ENCODE results near the gene CCL26. TPM values are rescaled to one million over a fixed set of nuclear protein-coding genes. Genes with fewer than 3 reads are reported as not detected.
A peak's percentile ranks its signal among the peaks of the same experiment; 100 is the strongest.

The CCL26 gene
- total and polyA plus RNA-seq, 2 of the 4 experiments (the other 2 are of a cell fraction) = not detected

GRCh38 chr7:75756991-75757676, 14.9 kb downstream of the CCL26 start:
- no peaks in the 10 kb centered on the region for H3K9me1 ChIP-seq (ENCODE audit: insufficient read depth, low read length)
- intact Hi-C loops (cut with micrococcal nuclease) (no loop called here), dilution Hi-C loops (cut with HindIII; ENCODE audit: low sequenced_read_pairs, unreplicated experiment) (no loop called here), in situ Hi-C loops (cut with MboI; ENCODE audit: low sequenced_read_pairs) (loop anchor here (10.0 kb wide), 1 partner anchor 222 kb away; no protein-coding TSS in a partner anchor)
- CTCF ChIA-PET = interaction anchor here (1.1 kb wide), 1 partner anchor 132 kb away, joined by 4 read pairs; no protein-coding TSS in a partner anchor
- H3K79me1 ChIP-seq (ENCODE audit: low read depth in 1 of 2, low read length in 2 of 2) = no peaks in the 10 kb centered on the region
- H2BK5ac ChIP-seq (ENCODE audit: low read depth, low read length, poor library complexity, severe bottlenecking) = no peak overlapping the region
- no peak overlapping the region for H2AK5ac ChIP-seq (ENCODE audit: low read depth, low read length)
- no peaks in the 10 kb centered on the region for H4K20me1 ChIP-seq (ENCODE audit: insufficient read depth, low read length)
- no peak overlapping the region for H2AK9ac ChIP-seq (replicated peaks; ENCODE audit: low read depth, low read length, poor library complexity)
- H3K4me3 ChIP-seq (ENCODE audit: insufficient read depth, low read depth, low read length) = no peak overlapping the region
- peak; percentile 69 for ATAC-seq (ENCODE audit: low read depth)
- peaks cover 3% of the 10 kb centered on the region for H3K4me1 ChIP-seq (ENCODE audit: control insufficient read depth, insufficient read depth, low read length)
- H3K9me3 ChIP-seq (ENCODE audit: control insufficient read depth, insufficient read depth, low read length) = no peaks in the 10 kb centered on the region
- TF ChIP-seq ELK1 (IDR thresholded peaks at IDR 0.05; ENCODE audit: borderline replicate concordance, low read depth, low read length) = no peak
- peak; percentile 58 for TF ChIP-seq CTCF (conservative IDR thresholded peaks at IDR 0.05; ENCODE audit: low read depth, low read length)
- peak; percentile 82 for TF ChIP-seq SMC3 (IDR thresholded peaks at IDR 0.05; ENCODE audit: low read depth, low read length)
- TF ChIP-seq RFX5 (IDR thresholded peaks at IDR 0.05; ENCODE audit: low read depth, low read length) = no peak
- TF ChIP-seq POLR2A (IDR thresholded peaks at IDR 0.05; ENCODE audit: low read depth, low read length) = no peak
- TF ChIP-seq RAD21 (IDR thresholded peaks at IDR 0.05; ENCODE audit: low read length) = peak; percentile 72
- no peak overlapping the region for H2BK120ac ChIP-seq (ENCODE audit: low read depth, low read length)
- POLR2A ChIA-PET (ENCODE audit: unreplicated experiment) = no interaction called here
- H3K27ac ChIP-seq (ENCODE audit: insufficient read depth, low read length) = no peak overlapping the region
- no peak overlapping the region for H4K8ac ChIP-seq (ENCODE audit: low read depth in 2 of 2, low read length in 2 of 2)
- H3K18ac ChIP-seq (ENCODE audit: low read depth, low read length) = no peak overlapping the region
- DNase-seq = peak; percentile 53
- no peak overlapping the region for H2BK20ac ChIP-seq (ENCODE audit: low read depth, low read length)
- H3K4me2 ChIP-seq (ENCODE audit: low read depth, low read length) = no peak overlapping the region
- no peak overlapping the region for H4K91ac ChIP-seq (ENCODE audit: insufficient read depth, low read depth, low read length)
- no peaks in the 10 kb centered on the region for H3K36me3 ChIP-seq (ENCODE audit: control insufficient read depth, insufficient read depth, low read length)
- H3K23ac ChIP-seq (ENCODE audit: low read depth, low read length) = no peak overlapping the region
- no peak overlapping the region for H4K5ac ChIP-seq (ENCODE audit: low read depth, low read length)
- H3K56ac ChIP-seq (ENCODE audit: extremely low read depth, insufficient read depth, low read length) = no peak overlapping the region
- no peaks in the 10 kb centered on the region for H3K27me3 ChIP-seq (ENCODE audit: control insufficient read depth, insufficient read depth, low read length)
- H2BK15ac ChIP-seq (ENCODE audit: low read depth, low read length) = no peak overlapping the region
- no CpG with 5 or more reads among the region's 6 CpGs for WGBS, 2 experiments (ENCODE audit: extremely low coverage in 2 of 2, insufficient read length in 1 of 2)
- no peak overlapping the region for H3K14ac ChIP-seq (replicated peaks; ENCODE audit: low read depth, low read length)
- H2AFZ ChIP-seq (replicated peaks; ENCODE audit: low read length, poor library complexity) = no peak overlapping the region
- H3K9ac ChIP-seq (ENCODE audit: low read depth, low read length) = no peak overlapping the region
- no peak overlapping the region for H3K4ac ChIP-seq (ENCODE audit: low read depth, low read length)
- no TSS peak for BruUV-seq (replicated peaks)
